ENCODE measurements around the gene SLFN12L. TPM values are rescaled to one million over a fixed set of nuclear protein-coding genes. Genes with fewer than 3 reads are reported as not detected.

The SLFN12L gene
- total and polyA plus RNA-seq, 10 of the 15 experiments (the other 5 are each of a cell fraction or from before 2014, with no cell fraction given): 1.0 to 21.3 (median 9.4) TPM

- TF ChIP-seq PRDM15 (CRISPR knock-in tag; IDR thresholded peaks at IDR 0.05): no peak
- TF ChIP-seq NFYB (IDR thresholded peaks at IDR 0.05; ENCODE audit: insufficient read depth, low read depth, low read length): no peak
- no peak for TF ChIP-seq ZBTB11 (CRISPR knock-in tag; IDR thresholded peaks at IDR 0.05)
Measured at GRCh38 chr17:35548208-35548810, 10.8 kb upstream of the SLFN12L start (continued).

- H2AFZ ChIP-seq (ENCODE audit: control insufficient read depth, low read depth, low read length): no peak overlapping the region
- no peak overlapping the region for H3K9ac ChIP-seq (ENCODE audit: control insufficient read depth, insufficient read depth, low read length)
- ChIA-PET POLR2A (no interaction called here), RAD21 (ENCODE audit: unreplicated experiment) (no interaction called here), CTCF (interaction anchor here (2.1 kb wide), 1 partner anchor 201 kb away, joined by 4 read pairs; no protein-coding TSS in a partner anchor), SMC1A (ENCODE audit: uncharacterized antibody, unreplicated experiment) (interaction anchor here (1.4 to 1.7 kb wide), 2 partner anchors 25 to 234 kb away, joined by 3 to 4 read pairs; no protein-coding TSS in a partner anchor)
- DNase-seq (ENCODE audit: low read depth, low spot score): no peak
- H3K4me3 ChIP-seq: no peak overlapping the region
- WGBS (ENCODE audit: insufficient coverage, insufficient replicate concordance, low lambda C conversion rate, missing lambda C conversion rate): 90% methylated on average over 1 of the region's 1 CpG
- H3K27me3 ChIP-seq (replicated peaks in 1 of 2; ENCODE audit: control insufficient read depth in 2 of 2, insufficient read depth in 2 of 2, low read length in 1 of 2): no peaks in the 10 kb centered on the region
- peaks cover 4% of the 10 kb centered on the region for H3K79me2 ChIP-seq (ENCODE audit: control insufficient read depth, insufficient read depth, low read length)
- intact Hi-C loops (cut with micrococcal nuclease; ENCODE audit: unreplicated experiment) (no loop called here), in situ Hi-C loops (cut with MboI) (no loop called here)
- H3K27ac ChIP-seq (ENCODE audit: control insufficient read depth, insufficient read depth): no peak overlapping the region
- TF ChIP-seq GATAD2B (conservative IDR thresholded peaks at IDR 0.05; ENCODE audit: low read depth) (no peak), ESRRA (IDR thresholded peaks at IDR 0.05; ENCODE audit: low read length) (no peak), JUNB (IDR thresholded peaks at IDR 0.05) (peak; percentile 34; the same call in 1 of the 2 replicates)
- H4K20me1 ChIP-seq (ENCODE audit: control insufficient read depth, insufficient read depth): no peaks in the 10 kb centered on the region
- no peaks in the 10 kb centered on the region for H3K36me3 ChIP-seq (ENCODE audit: control insufficient read depth in 2 of 2, insufficient read depth in 2 of 2, low read length in 1 of 2)
- BruUV-seq (replicated peaks): no TSS peak
- peaks cover 3% of the 10 kb centered on the region for H3K4me1 ChIP-seq (ENCODE audit: control insufficient read depth, insufficient read depth, low read length)
- ATAC-seq: peak; percentile 15; the same call in 1 of the 3 replicates
- no peak overlapping the region for H3K4me2 ChIP-seq (ENCODE audit: control insufficient read depth, insufficient read depth)
- H3K9me3 ChIP-seq (replicated peaks; ENCODE audit: control insufficient read depth, insufficient read depth, low read length): no peaks in the 10 kb centered on the region
- FAIRE-seq: no peak
Measured at GRCh38 chr17:35546487-35546886, 9.0 kb upstream of the SLFN12L start.

Measured in GM12878 (cell line).